GM21786 (cell line): ENCODE results near the gene RASL11A.
"Not testable (repeated sequence)": the region's sequence is repeated elsewhere in the genome, so short reads cannot be mapped to it uniquely, and the experiment has no call there.

ENCODE experiments used
- ATAC-seq: cut with Tn5 transposase; IDR thresholded peaks from one replicate; pipeline ENCODE4 v1.9.1; 2021; ENCODE audit not compliant: unreplicated experiment

RASL11A gene

GRCh38 chr13:27266917-27267316, 3.7 kb upstream of the RASL11A start:
- no peak for ATAC-seq

GRCh38 chr13:27267596-27267995, 3.0 kb upstream of the RASL11A start:
- ATAC-seq = no peak

GRCh38 chr13:27269114-27269665, 1.4 kb upstream of the RASL11A start:
- no peak for ATAC-seq

GRCh38 chr13:27271570-27272096, 1.0 kb downstream of the RASL11A start:
- no peak for ATAC-seq

GRCh38 chr13:27273658-27274425, 3.2 kb downstream of the RASL11A start:
- no peak for ATAC-seq

- no peak for ATAC-seq
Measured at GRCh38 chr13:27274631-27275030, 4.0 kb downstream of the RASL11A start.

- ATAC-seq = no peak
Measured at GRCh38 chr13:27276188-27276587, 5.6 kb downstream of the RASL11A start.

GRCh38 chr13:27279506-27279905, 8.9 kb downstream of the RASL11A start:
- ATAC-seq = no peak

- ATAC-seq = no peak
Measured at GRCh38 chr13:27280009-27280656, 9.5 kb downstream of the RASL11A start.

GRCh38 chr13:27280841-27281240, 10.2 kb downstream of the RASL11A start:
- no peak for ATAC-seq

GRCh38 chr13:27281420-27281819, 10.8 kb downstream of the RASL11A start:
- no peak for ATAC-seq

GRCh38 chr13:27283906-27284493, 13.4 kb downstream of the RASL11A start:
- ATAC-seq = no peak

- ATAC-seq = no peak
Measured at GRCh38 chr13:27288392-27288791, 17.8 kb downstream of the RASL11A start.

- ATAC-seq = no peak
Measured at GRCh38 chr13:27289011-27289665, 18.5 kb downstream of the RASL11A start.

GRCh38 chr13:27290715-27291114, 20.1 kb downstream of the RASL11A start:
- no peak for ATAC-seq

- ATAC-seq = not testable (repeated sequence)
Measured at GRCh38 chr13:27291967-27292366, 21.3 kb downstream of the RASL11A start.

GRCh38 chr13:27293076-27293691, 22.6 kb downstream of the RASL11A start:
- no peak for ATAC-seq

GRCh38 chr13:27293873-27294515, 23.4 kb downstream of the RASL11A start:
- no peak for ATAC-seq

- no peak for ATAC-seq
Measured at GRCh38 chr13:27295096-27295495, 24.5 kb downstream of the RASL11A start.

- ATAC-seq = no peak
Measured at GRCh38 chr13:27295660-27296059, 25.0 kb downstream of the RASL11A start.
